GM12878 (cell line): ENCODE results near the gene RPL27. TPM values are rescaled to one million over a fixed set of nuclear protein-coding genes. Genes with fewer than 3 reads are reported as not detected.

ENCODE experiments used
- ATF7 ChIP-seq: fragments of 450-650 bp; IDR thresholded peaks from 2 replicates; pipeline ENCODE4 v1.6.1; 2016; ENCODE audit warnings: low read depth, mild to moderate bottlenecking
- CEBPB ChIP-seq, 2 experiments: fragments of 150-350 bp in 1 of 2; IDR thresholded peaks; 2 replicates each; pipeline ENCODE4 v1.6.1; 2012 to 2014; ENCODE audit warnings: low read depth in 2 of 2, low read length in 2 of 2, borderline replicate concordance in 1 of 2, inconsistent platforms in 1 of 2
- EGR1 ChIP-seq, 2 experiments: IDR thresholded peaks; 1 replicate in 1 of 2; 2 replicates in 1 of 2; pipeline ENCODE4 v1.6.1; 2011 to 2012; ENCODE audit warnings: low read depth in 2 of 2, low read length in 2 of 2, borderline replicate concordance in 1 of 2, mild to moderate bottlenecking in 1 of 2, moderate library complexity in 1 of 2
- ETV6 ChIP-seq, 2 experiments: fragments of 450-650 bp in 1 of 2; IDR thresholded peaks in 1 of 2; conservative IDR thresholded peaks in 1 of 2; 2 replicates each; pipeline ENCODE4 v1.6.1; 2014; ENCODE audit warnings: antibody characterized with exemption in 1 of 2, borderline replicate concordance in 1 of 2, low read depth in 1 of 2, mild to moderate bottlenecking in 1 of 2, moderate library complexity in 1 of 2
- FOXM1 ChIP-seq: IDR thresholded peaks from 2 replicates; pipeline ENCODE4 v1.6.1; 2012; ENCODE audit warnings: low read depth, mild to moderate bottlenecking, inconsistent platforms, low read length, moderate library complexity
- HDAC6 ChIP-seq: fragments of 200-600 bp; sonication (generic); IDR thresholded peaks from one replicate; pipeline ENCODE4 v1.8.0; 2017; ENCODE audit warnings: antibody characterized with exemption; ENCODE audit not compliant: unreplicated experiment
- KDM1A ChIP-seq: fragments of 200-600 bp; sonication (generic); IDR thresholded peaks from 2 replicates; pipeline ENCODE4 v1.6.1; 2016; ENCODE audit warnings: borderline replicate concordance
- MYC ChIP-seq: IDR thresholded peaks from 2 replicates; pipeline ENCODE4 v1.6.1; 2011; ENCODE audit warnings: mild to moderate bottlenecking, low read length, moderate library complexity, inconsistent platforms; ENCODE audit not compliant: insufficient read depth, insufficient replicate concordance, insufficient read length, severe bottlenecking
- NR2F1 ChIP-seq: fragments of 450-650 bp; conservative IDR thresholded peaks from 2 replicates; pipeline ENCODE4 v1.6.1; 2017; ENCODE audit warnings: mild to moderate bottlenecking
- POLR2A ChIP-seq: IDR thresholded peaks from 2 replicates; pipeline ENCODE4 v1.6.1; 2011; ENCODE audit warnings: low read depth, mild to moderate bottlenecking, low read length
- RAD21 ChIP-seq: IDR thresholded peaks from 2 replicates; pipeline ENCODE4 v1.6.1; 2011; ENCODE audit warnings: mild to moderate bottlenecking, low read depth, low read length, moderate library complexity; ENCODE audit not compliant: insufficient read depth
- SMAD1 ChIP-seq: fragments of 450-650 bp; IDR thresholded peaks from 2 replicates; pipeline ENCODE4 v1.6.1; 2018; ENCODE audit warnings: mild to moderate bottlenecking, low read depth; ENCODE audit not compliant: partially characterized antibody
- TBL1XR1 ChIP-seq: IDR thresholded peaks from 2 replicates; pipeline ENCODE4 v1.6.1; 2012; ENCODE audit warnings: low read depth, low read length, improper control_type of control experiment
- TCF12 ChIP-seq: IDR thresholded peaks from 2 replicates; pipeline ENCODE4 v1.6.1; 2011; ENCODE audit warnings: low read depth, mild to moderate bottlenecking, low read length
- polyA plus RNA-seq, 11 experiments: library from polyadenylated mRNA; depleted of rRNA in 4 of 11; unstranded in 6 of 11; stranded (reverse) in 5 of 11; fragments of >200 nt; fragmentation: Nextera tagmentation in 4 of 11; fragmentation: Illumina TruSeq in 1 of 11; extraction: Ambion mirVana in 4 of 11; extraction: Trizol in 1 of 11; gene quantifications; 1 replicate in 1 of 11; 2 replicates in 10 of 11; pipeline versions ENCODE4 v1.2.1 to v1.2.3, GENCODE V29; 2011 to 2016; ENCODE audit warnings: inconsistent platforms in 2 of 11, missing spikeins in 2 of 11, low read depth in 1 of 11
- total RNA-seq, 4 experiments: library from RNA; depleted of rRNA in 3 of 4; stranded (reverse); fragments of >200 nt in 3 of 4; fragmentation: Illumina TruSeq in 1 of 4; extraction: Trizol in 1 of 4; gene quantifications; 2 replicates each; pipeline versions ENCODE4 v1.2.1 to v1.2.3, GENCODE V29; 2013 to 2021
- TF ChIP-seq, protein P1 (sequence below): fragments of 450-650 bp; IDR thresholded peaks from 2 replicates; pipeline ENCODE4 v1.6.1; 2017; ENCODE audit warnings: mild to moderate bottlenecking, moderate library complexity
- TF ChIP-seq, protein P2 (sequence below): IDR thresholded peaks from 2 replicates; pipeline ENCODE4 v1.6.1; 2012; ENCODE audit warnings: low read length, inconsistent platforms
- TF ChIP-seq, protein P3 (sequence below), 3 experiments: IDR thresholded peaks in 2 of 3; conservative IDR thresholded peaks in 1 of 3; 2 replicates each; pipeline ENCODE4 v1.5.1; 2011; ENCODE audit warnings: low read depth in 3 of 3, low read length in 3 of 3, mild to moderate bottlenecking in 3 of 3, control low read depth in 2 of 3, moderate library complexity in 2 of 3, inconsistent platforms in 1 of 3, mixed read lengths in 1 of 3; ENCODE audit not compliant: control insufficient read depth in 2 of 3, insufficient read depth in 1 of 3; ENCODE audit errors: extremely low read depth in 1 of 3
- TF ChIP-seq, protein P4 (sequence below): IDR thresholded peaks from 2 replicates; pipeline ENCODE4 v1.6.1; 2011; ENCODE audit warnings: borderline replicate concordance, low read depth, mild to moderate bottlenecking, moderate library complexity, mixed read lengths, low read length; ENCODE audit not compliant: insufficient read depth; ENCODE audit errors: extremely low read length
- TF ChIP-seq, protein P5 (sequence below): IDR thresholded peaks from 2 replicates; pipeline ENCODE4 v1.6.1; 2012; ENCODE audit warnings: low read depth, low read length, improper control_type of control experiment

The RPL27 gene
- total and polyA plus RNA-seq, 10 of the 15 experiments (the other 5 are each of a cell fraction or from before 2014, with no cell fraction given) = 1,748 to 6,934 (median 3,779) TPM

DNA sequence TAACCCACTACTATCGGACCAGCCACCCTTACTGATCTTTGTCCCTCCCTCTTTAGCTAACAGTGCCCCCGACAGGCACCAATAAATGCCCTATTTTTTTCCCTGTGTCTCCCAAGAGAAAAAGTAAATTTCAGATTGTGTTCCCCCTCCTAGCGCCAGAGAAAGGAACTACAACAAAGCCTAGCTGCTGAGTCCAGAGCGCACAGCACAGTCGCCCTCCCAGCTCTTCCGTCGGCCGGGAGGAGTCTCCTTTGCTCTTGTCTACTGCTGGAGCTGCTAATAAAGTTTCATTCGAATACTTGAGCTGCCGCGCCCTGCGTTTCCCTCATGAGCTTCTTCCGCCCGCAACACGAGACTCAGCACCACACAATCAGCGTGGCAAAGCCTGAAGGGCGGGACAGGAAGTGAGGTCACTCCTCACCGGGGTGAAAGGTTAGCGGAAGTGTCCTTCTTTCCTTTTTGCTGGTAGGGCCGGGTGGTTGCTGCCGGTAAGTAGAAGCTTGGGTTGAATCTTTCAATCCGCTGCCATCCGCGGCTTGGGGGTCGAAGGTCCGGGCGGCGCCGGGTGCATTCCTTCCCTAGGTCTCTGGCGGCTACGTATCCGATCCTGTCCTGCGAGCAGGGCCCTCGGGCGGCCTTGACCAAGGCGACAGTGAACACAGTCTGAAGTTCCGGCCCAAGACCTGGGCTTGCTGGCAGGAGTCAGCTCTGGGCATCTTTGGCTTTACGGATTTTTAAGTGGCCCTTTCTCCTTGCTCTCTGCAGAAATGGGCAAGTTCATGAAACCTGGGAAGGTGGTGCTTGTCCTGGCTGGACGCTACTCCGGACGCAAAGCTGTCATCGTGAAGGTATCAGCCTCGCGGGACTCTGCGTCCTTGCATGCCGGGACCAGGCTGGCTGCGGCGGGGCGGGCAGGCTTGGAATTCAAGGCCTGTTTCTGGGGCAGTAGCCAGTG, at the start of gene RPL27 (continued):
- TF ChIP-seq KDM1A = no peak
- TF ChIP-seq TBL1XR1 = peak; percentile 83; the same call in 1 of the 2 replicates
- TF ChIP-seq, protein P1, sequence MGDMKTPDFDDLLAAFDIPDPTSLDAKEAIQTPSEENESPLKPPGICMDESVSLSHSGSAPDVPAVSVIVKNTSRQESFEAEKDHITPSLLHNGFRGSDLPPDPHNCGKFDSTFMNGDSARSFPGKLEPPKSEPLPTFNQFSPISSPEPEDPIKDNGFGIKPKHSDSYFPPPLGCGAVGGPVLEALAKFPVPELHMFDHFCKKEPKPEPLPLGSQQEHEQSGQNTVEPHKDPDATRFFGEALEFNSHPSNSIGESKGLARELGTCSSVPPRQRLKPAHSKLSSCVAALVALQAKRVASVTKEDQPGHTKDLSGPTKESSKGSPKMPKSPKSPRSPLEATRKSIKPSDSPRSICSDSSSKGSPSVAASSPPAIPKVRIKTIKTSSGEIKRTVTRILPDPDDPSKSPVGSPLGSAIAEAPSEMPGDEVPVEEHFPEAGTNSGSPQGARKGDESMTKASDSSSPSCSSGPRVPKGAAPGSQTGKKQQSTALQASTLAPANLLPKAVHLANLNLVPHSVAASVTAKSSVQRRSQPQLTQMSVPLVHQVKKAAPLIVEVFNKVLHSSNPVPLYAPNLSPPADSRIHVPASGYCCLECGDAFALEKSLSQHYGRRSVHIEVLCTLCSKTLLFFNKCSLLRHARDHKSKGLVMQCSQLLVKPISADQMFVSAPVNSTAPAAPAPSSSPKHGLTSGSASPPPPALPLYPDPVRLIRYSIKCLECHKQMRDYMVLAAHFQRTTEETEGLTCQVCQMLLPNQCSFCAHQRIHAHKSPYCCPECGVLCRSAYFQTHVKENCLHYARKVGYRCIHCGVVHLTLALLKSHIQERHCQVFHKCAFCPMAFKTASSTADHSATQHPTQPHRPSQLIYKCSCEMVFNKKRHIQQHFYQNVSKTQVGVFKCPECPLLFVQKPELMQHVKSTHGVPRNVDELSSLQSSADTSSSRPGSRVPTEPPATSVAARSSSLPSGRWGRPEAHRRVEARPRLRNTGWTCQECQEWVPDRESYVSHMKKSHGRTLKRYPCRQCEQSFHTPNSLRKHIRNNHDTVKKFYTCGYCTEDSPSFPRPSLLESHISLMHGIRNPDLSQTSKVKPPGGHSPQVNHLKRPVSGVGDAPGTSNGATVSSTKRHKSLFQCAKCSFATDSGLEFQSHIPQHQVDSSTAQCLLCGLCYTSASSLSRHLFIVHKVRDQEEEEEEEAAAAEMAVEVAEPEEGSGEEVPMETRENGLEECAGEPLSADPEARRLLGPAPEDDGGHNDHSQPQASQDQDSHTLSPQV = no peak
- peak; percentile 60 for TF ChIP-seq RAD21
- TF ChIP-seq, protein P2, sequence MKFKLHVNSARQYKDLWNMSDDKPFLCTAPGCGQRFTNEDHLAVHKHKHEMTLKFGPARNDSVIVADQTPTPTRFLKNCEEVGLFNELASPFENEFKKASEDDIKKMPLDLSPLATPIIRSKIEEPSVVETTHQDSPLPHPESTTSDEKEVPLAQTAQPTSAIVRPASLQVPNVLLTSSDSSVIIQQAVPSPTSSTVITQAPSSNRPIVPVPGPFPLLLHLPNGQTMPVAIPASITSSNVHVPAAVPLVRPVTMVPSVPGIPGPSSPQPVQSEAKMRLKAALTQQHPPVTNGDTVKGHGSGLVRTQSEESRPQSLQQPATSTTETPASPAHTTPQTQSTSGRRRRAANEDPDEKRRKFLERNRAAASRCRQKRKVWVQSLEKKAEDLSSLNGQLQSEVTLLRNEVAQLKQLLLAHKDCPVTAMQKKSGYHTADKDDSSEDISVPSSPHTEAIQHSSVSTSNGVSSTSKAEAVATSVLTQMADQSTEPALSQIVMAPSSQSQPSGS = peak; percentile 79
- no peak for TF ChIP-seq HDAC6
- peak; percentile 63; the same call in 1 of the 2 replicates for TF ChIP-seq FOXM1
- peak; percentile 53; the same call in 1 of the 2 replicates for TF ChIP-seq TCF12
- no peak for TF ChIP-seq CEBPB (IDR thresholded peaks at IDR 0.05; ENCODE audit: borderline replicate concordance in 1 of 2, low read depth in 2 of 2, low read length in 2 of 2)
- TF ChIP-seq SMAD1 = peak; percentile 70
- TF ChIP-seq, protein P3, sequence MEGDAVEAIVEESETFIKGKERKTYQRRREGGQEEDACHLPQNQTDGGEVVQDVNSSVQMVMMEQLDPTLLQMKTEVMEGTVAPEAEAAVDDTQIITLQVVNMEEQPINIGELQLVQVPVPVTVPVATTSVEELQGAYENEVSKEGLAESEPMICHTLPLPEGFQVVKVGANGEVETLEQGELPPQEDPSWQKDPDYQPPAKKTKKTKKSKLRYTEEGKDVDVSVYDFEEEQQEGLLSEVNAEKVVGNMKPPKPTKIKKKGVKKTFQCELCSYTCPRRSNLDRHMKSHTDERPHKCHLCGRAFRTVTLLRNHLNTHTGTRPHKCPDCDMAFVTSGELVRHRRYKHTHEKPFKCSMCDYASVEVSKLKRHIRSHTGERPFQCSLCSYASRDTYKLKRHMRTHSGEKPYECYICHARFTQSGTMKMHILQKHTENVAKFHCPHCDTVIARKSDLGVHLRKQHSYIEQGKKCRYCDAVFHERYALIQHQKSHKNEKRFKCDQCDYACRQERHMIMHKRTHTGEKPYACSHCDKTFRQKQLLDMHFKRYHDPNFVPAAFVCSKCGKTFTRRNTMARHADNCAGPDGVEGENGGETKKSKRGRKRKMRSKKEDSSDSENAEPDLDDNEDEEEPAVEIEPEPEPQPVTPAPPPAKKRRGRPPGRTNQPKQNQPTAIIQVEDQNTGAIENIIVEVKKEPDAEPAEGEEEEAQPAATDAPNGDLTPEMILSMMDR (IDR thresholded peaks at IDR 0.05 in 2 of 3, conservative IDR thresholded peaks at IDR 0.05 in 1 of 3; ENCODE audit: control insufficient read depth in 2 of 3, extremely low read depth in 1 of 3, insufficient read depth in 1 of 3, low read depth in 3 of 3, low read length in 3 of 3) = peak; percentile 83 to 89 (median 88)
- TF ChIP-seq NR2F1 = peak; percentile 97
- peak; percentile 96 for TF ChIP-seq ATF7
- peak; percentile 8 to 29; a peak in 1 of 3 replicates for TF ChIP-seq EGR1 (IDR thresholded peaks at IDR 0.05; ENCODE audit: borderline replicate concordance in 1 of 2, low read depth in 2 of 2, low read length in 2 of 2)
- TF ChIP-seq, protein P4, sequence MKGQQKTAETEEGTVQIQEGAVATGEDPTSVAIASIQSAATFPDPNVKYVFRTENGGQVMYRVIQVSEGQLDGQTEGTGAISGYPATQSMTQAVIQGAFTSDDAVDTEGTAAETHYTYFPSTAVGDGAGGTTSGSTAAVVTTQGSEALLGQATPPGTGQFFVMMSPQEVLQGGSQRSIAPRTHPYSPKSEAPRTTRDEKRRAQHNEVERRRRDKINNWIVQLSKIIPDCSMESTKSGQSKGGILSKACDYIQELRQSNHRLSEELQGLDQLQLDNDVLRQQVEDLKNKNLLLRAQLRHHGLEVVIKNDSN = peak; percentile 53
- TF ChIP-seq POLR2A = peak; percentile 95
- TF ChIP-seq, protein P5, sequence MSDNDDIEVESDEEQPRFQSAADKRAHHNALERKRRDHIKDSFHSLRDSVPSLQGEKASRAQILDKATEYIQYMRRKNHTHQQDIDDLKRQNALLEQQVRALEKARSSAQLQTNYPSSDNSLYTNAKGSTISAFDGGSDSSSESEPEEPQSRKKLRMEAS = peak; percentile 96
- TF ChIP-seq MYC = peak; percentile 94
- TF ChIP-seq ETV6 (conservative IDR thresholded peaks at IDR 0.05 in 1 of 2, IDR thresholded peaks at IDR 0.05 in 1 of 2; ENCODE audit: borderline replicate concordance in 1 of 2, low read depth in 1 of 2) = peak in 1 of 2 experiments; percentile 67; a peak in 1 of 4 replicates
